Measurements from ENCODE around the gene TRMT1. TPM values are rescaled to one million over a fixed set of nuclear protein-coding genes. Genes with fewer than 3 reads are reported as not detected.
A peak's percentile ranks its signal among the peaks of the same experiment; 100 is the strongest.
"Not testable (repeated sequence)": the region's sequence is repeated elsewhere in the genome, so short reads cannot be mapped to it uniquely, and the experiment has no call there.

The TRMT1 gene
- total RNA-seq (2022) = 47.5 and 63.2 TPM in 2 replicates
- Bru-seq, nascent RNA = percentile 64 among the genes with signal in this experiment
- percentile 80 among the genes with signal in this experiment for BruChase-seq, experiment 1, labeled RNA remaining after a 6-hour chase
- BruChase-seq, experiment 2, labeled RNA remaining after a 2-hour chase = percentile 68 among the genes with signal in this experiment
- long read RNA-seq, transcript TRMT1-202 (17 exons, 2,142 nt) = major isoform, 44 of 133 reads
- long read RNA-seq, transcript TRMT1-203 (16 exons, 2,263 nt) = minor isoform, 19 of 133 reads
- long read RNA-seq, partial matches to known transcripts = 12 of 133 reads
- long read RNA-seq, other reads (novel, unspliced or antisense) = 56 of 133 reads

GRCh38 chr19:13116282-13117175 lies at the start of gene TRMT1:
TSS of gene TRMT1 (minus strand) at chr19:13116740. CDS start at chr19:13116399, 341 bp downstream.
- BruUV-seq (replicated peaks) = TSS peak; percentile 75
- intact Hi-C loops (cut with micrococcal nuclease) = loop anchor here (5.0 kb wide), 2 partner anchors 51 to 631 kb away; a partner anchor contains a TSS
- Mint-ChIP-seq H3K4me3 (ENCODE audit: unreplicated experiment) (peak within 1 kb of the TSS; percentile 98), H3K9me3 (ENCODE audit: unreplicated experiment) (no peaks in the 10 kb centered on the region), H3K27ac (ENCODE audit: low read depth, unreplicated experiment) (peak within 1 kb of the TSS; percentile 98), H3K36me3 (ENCODE audit: insufficient read depth, unreplicated experiment) (peaks cover 26% of the 10 kb centered on the region), H3K27me3 (ENCODE audit: insufficient read depth, unreplicated experiment) (no peaks in the 10 kb centered on the region), H3K4me1 (ENCODE audit: insufficient read depth, unreplicated experiment) (peaks cover 22% of the 10 kb centered on the region)
- peak; percentile 95 for DNase-seq (ENCODE audit: unreplicated experiment)
- ChIA-PET POLR2A (interaction anchor here (0.5 to 5.8 kb wide), 12 partner anchors 12 to 189 kb away, joined by 3 to 61 read pairs (median 4); no protein-coding TSS in a partner anchor), CTCF (interaction anchor here (0.6 to 1.5 kb wide), 4 partner anchors 55 to 134 kb away, joined by 3 read pairs; no protein-coding TSS in a partner anchor)
- no peak for TF ChIP-seq CTCF (IDR thresholded peaks at IDR 0.05; ENCODE audit: unreplicated experiment)

- H3K4me3 Mint-ChIP-seq (ENCODE audit: unreplicated experiment); H3K9me3 Mint-ChIP-seq (ENCODE audit: unreplicated experiment); DNase-seq (ENCODE audit: unreplicated experiment); H3K36me3 Mint-ChIP-seq (ENCODE audit: insufficient read depth, unreplicated experiment); BruUV-seq (replicated peaks); H3K27me3 Mint-ChIP-seq (ENCODE audit: insufficient read depth, unreplicated experiment); H3K27ac Mint-ChIP-seq (ENCODE audit: low read depth, unreplicated experiment): not testable (repeated sequence)
- CTCF ChIA-PET = interaction anchor here (0.5 to 0.9 kb wide), 4 partner anchors 30 to 370 kb away, joined by 3 to 4 read pairs (median 3); no protein-coding TSS in a partner anchor
- intact Hi-C loops (cut with micrococcal nuclease) = loop anchor here (5.0 kb wide), 1 partner anchor 49 kb away; the partner anchor contains the start of genes NACC1 and TRMT1
- POLR2A ChIA-PET = interaction anchor here (2.7 to 7.2 kb wide), 4 partner anchors 11 to 16 kb away, joined by 21 to 101 read pairs (median 62); partner anchors contain the start of genes IER2 and STX10
- H3K4me1 Mint-ChIP-seq (ENCODE audit: insufficient read depth, unreplicated experiment) = peaks cover 33% of the 10 kb centered on the region
These were observed 49.6 kb upstream of the TRMT1 start for GRCh38 chr19:13166151-13166550.

GRCh38 chr19:13165162-13165997 lies 48.8 kb upstream of the TRMT1 start:
- peak; percentile 32 for DNase-seq (ENCODE audit: unreplicated experiment)
- intact Hi-C loops (cut with micrococcal nuclease) = loop anchor here (5.0 kb wide), 1 partner anchor 48 kb away; the partner anchor contains the start of genes NACC1 and TRMT1

More at GRCh38 chr19:13165162-13165997, 48.8 kb upstream of the TRMT1 start:
- Mint-ChIP-seq H3K27me3 (ENCODE audit: insufficient read depth, unreplicated experiment) (no peaks in the 10 kb centered on the region), H3K36me3 (ENCODE audit: insufficient read depth, unreplicated experiment) (no peaks in the 10 kb centered on the region), H3K9me3 (ENCODE audit: unreplicated experiment) (no peaks in the 10 kb centered on the region), H3K27ac (ENCODE audit: low read depth, unreplicated experiment) (peak overlapping the region; percentile 85), H3K4me3 (ENCODE audit: unreplicated experiment) (peak overlapping the region; percentile 62), H3K4me1 (ENCODE audit: insufficient read depth, unreplicated experiment) (peaks cover 33% of the 10 kb centered on the region)
- CTCF ChIA-PET = interaction anchor here (0.6 to 1.4 kb wide), 3 partner anchors 30 to 187 kb away, joined by 3 to 4 read pairs (median 4); no protein-coding TSS in a partner anchor
- TF ChIP-seq CTCF (IDR thresholded peaks at IDR 0.05; ENCODE audit: unreplicated experiment) = no peak
- no TSS peak for BruUV-seq (replicated peaks)
- POLR2A ChIA-PET = interaction anchor here (1.3 to 7.2 kb wide), 5 partner anchors 10 to 188 kb away, joined by 3 to 101 read pairs (median 40); partner anchors contain the start of genes IER2 and STX10

Data from MCF 10A (cell line).